Measurements from ENCODE around the gene SIK3.
"Not testable (repeated sequence)": the region's sequence is repeated elsewhere in the genome, so short reads cannot be mapped to it uniquely, and the experiment has no call there.

SIK3 gene

DNA sequence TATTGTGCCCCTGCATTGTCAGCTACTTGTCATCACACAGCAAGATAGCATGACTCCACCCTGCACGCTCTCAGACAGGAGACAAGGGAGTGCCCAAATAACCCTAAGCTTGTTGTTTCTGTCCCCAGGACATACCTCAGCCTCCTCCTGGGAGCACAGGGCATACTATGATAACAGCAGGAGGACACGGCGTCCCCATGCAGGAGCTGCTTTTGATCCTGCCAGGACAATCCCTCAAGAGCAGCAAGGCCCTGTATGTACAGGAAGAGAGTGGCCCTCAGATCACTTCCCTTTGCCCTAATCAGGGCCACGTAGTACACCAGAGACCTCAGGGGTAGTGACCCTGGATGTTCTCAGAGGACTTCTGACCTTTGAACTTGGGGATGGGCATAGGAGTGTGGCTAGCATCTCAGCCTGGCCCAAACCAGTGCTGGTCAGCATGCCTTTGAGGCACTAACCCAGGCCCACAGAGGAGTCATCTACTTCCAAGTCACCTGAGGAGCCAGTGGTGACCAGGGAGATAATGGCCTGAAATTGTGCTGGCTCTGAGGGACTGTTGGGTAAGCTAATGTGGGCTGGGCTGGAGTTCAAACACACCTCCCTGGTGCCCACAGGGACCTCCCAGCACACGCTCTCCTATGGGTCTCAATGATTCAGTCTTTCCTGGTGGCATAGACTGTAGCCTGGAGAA lies 284.3 kb downstream of the SIK3 start:
- no peak for DNase-seq

DNA sequence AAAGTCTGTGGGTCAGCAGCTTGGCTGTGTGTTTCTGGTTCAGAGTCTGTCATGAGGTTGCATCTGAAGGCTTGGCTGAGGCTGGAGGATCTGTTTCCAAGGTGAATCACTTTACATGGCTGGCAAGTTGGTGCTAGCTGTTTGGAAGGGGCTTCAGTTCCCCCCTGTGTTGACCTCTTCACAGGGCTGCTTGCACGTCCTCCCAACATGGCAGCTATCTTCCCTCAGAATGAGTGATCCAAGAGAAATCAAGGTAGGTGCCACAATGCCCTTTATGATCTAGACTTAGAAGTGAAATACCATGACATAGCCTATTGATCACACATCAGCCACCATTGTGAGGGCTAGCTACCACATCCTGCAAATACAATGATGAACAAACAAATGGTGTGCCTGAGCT lies 285.1 kb downstream of the SIK3 start:
- no peak for DNase-seq

DNA sequence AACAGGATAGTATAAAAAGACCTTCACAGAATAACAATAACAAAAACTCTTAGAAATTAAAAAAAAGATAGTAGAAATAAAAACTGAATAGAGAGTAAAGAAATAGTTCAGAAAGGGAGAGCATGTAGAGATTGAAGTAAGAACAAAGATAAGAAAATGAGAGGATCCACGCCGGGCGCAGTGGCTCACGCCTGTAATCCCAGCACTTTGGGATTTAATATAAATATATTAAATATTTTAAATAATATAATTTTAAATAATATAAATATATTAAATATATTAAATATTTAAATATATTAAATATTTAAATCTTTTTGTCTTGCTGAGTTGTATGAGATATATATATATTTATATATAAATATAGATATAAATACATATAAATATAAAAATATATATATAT lies 286.1 kb downstream of the SIK3 start:
- DNase-seq: no peak

DNA sequence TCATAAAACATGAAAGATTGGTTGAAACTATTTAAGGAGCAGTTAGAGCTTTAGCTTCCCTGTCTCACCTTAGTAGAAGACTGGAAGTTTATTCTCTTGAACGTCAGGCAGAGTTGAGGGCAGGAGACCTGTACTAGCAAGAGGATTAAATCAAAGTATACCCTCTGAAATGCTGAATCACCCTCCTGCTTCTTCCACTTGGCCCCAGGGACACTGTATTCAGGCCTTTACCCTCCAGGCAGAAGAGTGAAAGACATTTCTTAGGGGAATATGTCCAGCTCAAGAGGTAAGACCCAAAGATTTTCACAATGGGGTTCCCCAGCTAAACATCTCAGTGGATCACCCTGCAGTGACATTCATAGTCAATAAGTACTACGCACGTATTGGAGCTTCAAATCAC lies 287.0 kb downstream of the SIK3 start:
- DNase-seq: no peak

DNA sequence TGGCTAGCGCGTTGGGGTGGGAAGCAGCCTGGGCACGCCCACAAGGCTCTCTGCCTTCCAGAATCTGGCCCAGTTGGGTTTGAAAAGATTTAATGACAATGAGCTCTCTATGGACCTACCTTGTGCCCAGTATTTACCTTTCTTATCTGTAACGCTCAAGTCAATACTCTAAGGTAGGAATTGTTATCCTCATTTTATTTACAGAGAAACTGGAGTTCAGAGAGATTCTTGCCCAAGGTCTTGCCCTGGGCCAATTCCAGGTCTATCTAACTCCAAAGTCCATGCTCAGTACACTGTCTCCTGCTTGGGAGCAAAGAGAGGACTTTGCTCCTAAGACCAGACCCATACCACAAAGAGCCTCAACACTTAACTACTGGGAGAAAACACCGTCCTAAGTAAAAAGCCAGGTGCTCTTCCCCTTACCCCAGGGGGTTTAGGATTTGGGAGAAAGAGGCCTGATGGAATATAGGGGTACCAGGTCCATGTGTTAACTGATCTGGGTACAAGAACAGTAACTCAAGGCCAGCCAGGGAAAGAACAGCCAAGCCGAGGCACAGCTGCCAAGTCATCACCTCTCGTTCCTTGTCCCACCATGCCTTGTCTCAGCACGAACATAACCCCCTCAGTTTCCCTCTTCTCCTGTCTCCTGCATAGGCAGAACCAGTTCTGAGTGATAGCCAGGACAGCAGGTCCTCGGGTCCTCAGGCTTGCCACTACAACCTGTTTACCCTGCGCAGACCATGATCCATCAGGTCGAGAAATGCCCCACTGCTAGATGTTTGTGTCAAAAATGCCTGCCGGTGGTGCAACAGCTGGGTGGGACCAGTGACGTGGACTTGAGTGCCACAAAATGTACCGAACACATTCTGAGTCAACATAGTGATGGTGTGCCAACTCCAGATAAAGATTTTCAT lies 289.7 kb downstream of the SIK3 start:
- no peak for DNase-seq

DNA sequence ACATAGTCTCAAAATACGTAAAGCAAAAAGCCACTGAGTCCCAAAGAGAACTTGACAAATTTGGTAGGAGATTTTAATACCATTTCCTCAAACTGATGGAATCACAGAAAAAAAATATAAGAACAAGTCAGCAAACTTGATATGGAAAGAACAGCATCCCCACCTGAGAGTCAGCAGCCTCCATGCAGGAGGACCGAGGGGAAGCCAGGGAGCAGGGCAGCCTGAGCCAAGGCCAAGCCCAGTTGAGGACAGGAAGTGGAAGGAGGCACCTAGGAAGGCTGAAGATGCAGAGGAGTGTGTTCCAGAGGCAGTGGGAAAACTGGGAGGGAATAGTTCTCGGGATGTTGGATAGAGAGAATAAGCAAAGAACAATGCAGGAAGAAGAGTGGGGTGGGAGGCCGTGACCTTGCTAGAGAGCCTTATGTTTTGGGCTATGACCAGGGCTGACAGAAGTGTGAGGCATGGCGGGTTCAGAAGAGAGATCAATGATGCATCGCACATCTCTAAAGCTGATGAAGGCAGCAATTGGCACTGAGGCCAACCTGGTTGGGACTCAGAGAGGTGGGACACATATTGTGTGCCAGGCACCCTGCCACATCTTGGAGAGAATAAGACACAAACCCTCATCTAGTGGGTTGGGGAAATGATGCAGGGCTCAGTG lies 290.5 kb downstream of the SIK3 start:
- no peak for DNase-seq

DNA sequence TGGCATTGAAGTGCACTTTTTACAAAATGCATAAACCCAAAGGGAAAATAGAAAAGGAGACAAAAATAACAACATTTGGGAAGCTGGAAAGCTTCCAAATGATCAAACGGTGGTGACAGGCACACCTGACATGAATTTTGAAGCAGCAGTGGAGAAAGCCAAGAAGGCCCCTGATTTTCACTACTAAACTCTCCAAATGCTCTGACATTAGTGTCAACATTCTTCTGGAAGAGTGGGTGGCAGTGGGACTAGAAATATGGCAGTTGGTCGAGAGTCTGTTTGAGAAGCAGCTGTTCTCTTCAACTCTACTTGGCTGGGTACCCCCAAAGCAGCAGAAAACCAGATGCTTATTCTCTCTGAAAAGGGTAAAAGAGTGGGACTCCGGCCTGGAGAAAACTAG lies 294.2 kb downstream of the SIK3 start:
- DNase-seq: no peak

DNA sequence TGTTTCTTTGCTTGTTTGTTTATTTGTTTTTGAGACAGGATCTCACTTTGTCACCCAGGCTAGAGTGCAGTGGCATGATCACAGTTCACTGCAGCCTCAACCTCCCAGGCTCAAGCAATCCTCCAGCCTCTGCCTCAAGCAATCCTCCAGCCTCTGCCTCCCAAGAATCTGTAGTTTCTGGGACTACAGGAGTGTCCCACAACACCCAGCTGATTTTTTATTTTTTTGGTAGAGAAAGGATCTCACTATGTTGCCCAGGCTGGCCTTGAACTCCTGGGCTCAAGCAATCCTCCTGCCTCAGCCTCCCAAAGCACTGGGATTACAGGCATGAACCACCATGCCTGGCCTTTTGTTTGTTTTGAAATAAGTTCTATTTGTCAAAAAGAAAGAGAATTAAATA lies 296.6 kb downstream of the SIK3 start:
- DNase-seq: not testable (repeated sequence)

DNA sequence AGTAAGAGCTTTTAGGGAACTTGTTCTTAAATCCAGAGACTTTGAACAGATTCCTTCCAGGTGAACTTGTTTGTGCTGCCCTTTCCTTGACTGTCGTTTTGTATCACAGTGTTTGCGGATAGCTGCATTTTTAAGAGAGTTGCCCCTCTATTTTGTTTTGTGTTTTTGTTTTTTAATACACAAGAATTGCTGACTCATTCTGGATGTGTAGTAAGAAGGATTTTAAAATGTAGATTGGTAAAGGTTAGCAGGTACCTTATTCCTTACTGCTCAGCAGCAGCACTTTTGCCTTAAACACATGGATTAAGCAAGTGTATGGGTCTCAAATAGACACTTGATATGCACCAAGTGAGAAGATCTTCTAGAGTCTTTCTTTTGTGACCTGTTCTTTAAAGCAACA lies 297.6 kb downstream of the SIK3 start:
- DNase-seq: no peak

DNA sequence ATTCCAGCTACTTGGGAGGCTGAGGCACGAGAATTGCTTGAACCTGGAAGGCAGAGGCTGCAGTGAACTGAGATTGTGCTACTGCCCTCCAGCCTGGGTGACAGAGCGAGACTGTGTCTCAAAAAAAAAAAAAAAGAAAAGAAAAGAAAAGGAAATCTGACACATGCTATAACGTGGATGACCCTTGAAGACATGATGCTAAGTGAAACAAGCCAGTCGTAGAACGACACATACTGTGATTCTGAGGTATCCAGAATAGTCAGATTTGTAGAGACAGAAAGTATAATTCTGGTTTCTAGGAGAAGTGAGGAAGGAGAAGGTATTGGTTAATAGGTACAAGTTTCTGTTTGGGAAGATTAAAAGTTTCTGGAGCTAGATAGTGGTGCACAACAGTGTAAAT lies 299.9 kb downstream of the SIK3 start:
- no peak for DNase-seq

DNA sequence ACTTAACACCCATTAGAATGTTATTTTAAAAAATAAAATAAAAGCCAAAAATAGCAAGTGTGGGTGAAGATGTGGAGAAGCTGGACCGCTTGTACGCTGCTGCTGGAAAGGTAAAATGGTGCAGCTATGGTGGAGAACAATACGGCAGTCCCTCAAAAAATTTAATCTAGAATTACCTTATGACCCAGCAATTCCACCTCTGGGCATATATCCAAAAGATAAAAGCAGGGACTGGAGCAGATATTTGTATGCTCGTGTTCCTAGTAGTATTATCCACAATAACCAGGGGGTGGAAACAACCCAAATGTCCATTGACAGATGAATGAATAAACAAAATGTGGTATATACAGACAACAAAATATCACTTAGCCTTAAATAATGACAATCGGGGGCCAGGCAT lies 300.4 kb downstream of the SIK3 start:
- DNase-seq: no peak

DNA sequence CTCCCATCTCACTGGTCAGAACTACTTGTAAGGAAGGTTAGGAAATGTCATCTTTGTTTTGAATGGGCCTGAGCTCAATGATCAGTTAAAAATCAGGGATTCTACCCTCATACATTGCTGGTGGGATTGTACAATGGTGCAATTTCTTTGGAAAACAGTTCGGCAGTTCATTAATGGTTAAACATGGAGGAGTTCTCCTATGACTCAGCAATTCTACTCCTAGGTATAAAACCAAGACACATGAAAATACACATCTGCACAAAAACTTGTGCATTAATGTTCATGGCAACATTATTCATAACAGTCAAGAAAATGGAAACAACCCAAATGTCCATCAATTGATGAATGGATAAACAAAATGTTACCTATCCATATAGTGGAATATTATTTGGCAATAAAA lies 301.7 kb downstream of the SIK3 start:
- DNase-seq: no peak

DNA sequence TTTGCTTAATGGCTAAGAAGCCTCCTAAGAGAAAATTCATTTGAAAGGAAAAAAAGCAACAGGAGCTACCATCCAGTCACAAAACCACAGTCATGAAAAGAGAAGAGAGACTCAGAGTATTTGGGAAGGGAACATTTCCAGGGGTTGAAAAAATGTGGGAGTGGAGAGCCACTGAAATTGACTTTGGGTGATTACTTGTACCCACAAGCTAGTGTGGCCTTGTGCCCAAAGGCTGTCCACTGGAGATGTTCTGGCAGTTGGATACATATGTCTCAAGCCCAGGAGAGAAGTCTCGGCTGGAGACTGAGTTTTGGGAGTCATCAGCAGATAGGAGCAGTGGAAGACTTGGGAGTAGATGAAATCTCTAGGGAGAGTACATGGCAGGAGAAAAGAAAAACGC lies 303.4 kb downstream of the SIK3 start:
- DNase-seq: no peak

DNA sequence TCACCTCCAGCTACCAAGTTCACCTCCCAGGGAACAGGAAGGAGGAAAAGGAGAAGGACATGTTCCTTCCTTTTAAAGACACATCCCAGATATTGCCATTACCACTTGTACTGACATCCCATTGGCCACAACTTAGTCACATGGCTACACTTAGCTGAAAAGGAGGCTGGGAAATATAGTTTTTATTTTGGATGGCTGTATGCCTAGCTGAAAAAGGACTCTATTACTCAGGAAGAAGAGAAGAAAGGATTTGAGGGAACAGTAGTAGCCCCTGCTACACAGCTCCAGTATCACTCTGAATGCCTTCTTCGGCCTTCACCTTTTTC lies 304.5 kb downstream of the SIK3 start:
- peak; percentile 16 for DNase-seq

Measured in fibroblast of skin of right biceps (primary cell).